Activated CD4-positive, alpha-beta T cell treated with anti-CD3 and anti-CD28 coated beads, Interleukin-2, amount 50 U/mL, for 48 hours (primary cell): ENCODE data around the gene TBC1D10A.
"Not testable (repeated sequence)": the region's sequence is repeated elsewhere in the genome, so short reads cannot be mapped to it uniquely, and the experiment has no call there.

Experiments
- DNase-seq, 2 experiments: peaks; one replicate each; pipeline ENCODE4 v3.0.0-alpha.2; 2020

TBC1D10A gene

DNA sequence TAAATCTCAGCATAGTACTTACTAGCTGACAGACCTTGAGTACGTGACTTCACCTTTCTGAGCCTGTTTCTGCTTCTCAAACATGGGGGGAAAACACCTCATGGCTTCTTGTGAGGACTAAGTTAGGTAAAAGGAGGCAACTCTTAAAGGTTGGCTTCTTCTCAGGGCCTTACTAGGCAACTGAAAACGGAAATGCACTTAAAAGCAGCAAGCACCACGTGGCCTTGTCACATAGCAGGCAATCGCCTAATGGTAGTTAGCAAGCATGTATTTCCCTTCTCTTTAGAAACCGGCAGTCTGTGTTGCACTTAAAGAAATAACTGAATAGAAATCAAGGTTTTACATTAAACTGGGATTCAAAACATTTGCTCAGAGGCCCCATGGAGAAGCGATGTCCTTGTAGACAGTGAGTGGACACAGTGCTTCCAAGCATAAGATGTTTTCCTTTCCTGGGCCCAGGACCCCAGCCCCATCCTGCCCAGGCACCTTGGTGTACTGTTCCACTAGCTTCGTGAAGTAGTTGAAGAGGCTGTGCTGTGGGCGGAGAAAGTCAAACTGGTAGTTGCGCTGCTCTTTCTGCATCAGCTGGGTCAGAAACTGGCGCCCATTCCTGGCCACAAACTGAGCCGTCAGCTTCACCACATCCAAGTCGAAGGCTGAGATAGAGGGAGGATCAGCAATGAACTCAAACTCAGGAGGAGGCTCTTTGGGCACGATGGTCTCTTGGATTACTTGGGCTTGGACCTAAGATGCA, 17.9 kb upstream of the TBC1D10A start:
- DNase-seq = peak; percentile 64 to 79

DNA sequence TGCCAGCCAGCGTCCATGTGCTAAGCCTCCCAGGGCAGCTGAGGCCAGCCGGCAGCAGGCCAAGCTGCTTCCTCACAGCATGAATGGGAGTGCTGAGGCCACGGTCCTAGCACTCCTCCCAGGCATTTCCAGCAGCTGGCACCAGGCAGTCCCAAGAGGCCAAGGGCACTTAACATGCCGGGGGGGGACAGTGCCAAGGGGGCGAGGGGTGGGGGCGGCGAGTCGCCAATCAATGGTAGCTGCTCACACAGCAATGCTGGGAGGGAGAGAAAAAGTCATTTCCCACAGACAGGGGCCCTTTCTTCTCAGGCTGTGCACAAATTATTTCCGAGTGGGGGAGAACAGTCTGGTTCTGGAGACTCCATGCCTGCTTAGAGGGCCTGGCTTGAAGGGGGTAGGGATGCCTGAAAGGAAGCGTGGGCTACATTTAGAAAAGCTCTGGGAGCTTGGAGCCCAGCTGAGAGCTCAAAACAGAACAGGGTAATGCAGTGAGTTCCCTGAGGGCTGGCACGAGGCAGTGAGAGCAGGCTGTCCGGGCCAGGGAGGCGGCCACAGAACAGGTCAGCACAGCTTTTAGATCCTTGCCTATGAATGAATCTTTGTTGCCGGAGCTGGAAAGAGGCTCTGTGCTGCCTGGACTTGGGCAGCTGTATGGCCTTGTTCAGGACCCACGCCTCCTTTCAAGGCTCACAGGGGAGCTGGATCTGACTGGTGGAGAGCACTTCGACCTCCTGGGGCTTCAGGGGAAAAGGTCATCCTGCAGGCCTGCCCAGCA, 14.4 kb upstream of the TBC1D10A start:
- no peak for DNase-seq

DNA sequence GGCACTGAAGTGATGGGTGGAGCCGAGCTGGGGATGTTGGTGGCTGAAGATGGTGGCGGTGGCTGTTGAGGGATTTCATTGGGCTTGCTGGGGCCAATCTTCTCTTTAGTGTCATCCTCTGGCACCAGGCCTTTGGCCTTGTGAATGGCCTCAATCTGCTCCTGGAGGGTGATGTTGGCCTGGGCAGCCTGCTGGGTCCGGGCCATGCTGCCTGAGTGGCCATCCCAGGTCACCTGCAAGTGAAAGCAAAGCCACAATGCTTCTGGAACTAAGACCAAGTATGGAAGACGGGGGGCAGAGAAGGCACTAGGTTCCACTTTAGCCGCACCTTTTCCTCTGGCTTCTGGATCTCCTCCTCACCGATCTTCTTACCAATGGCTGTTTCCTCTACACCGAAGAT, 12.1 kb upstream of the TBC1D10A start:
- no peak for DNase-seq

DNA sequence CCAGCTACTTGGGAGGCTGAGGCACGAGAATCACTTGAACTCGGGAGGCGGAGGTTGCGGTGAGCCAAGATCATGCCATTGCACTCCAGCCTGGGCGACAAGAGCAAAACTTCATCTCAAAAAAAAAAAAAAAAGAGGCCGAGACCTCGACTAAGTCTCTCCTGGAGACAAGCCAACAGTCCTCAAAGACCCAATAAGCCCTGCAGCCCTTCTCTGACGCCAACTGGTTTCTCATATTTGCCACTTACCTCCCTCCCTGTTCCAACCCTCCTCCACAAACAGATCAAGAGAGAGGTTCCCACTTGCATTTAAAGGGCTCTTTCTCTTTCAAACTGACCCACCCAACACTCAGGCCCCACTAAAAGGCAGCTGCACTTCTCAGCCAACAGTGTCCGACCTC, 11.6 kb upstream of the TBC1D10A start:
- not testable (repeated sequence) for DNase-seq

- no peak for DNase-seq
Observed at GRCh38 chr22:30337461-30337778, 10.7 kb upstream of the TBC1D10A start.

GRCh38 chr22:30336752-30337460, 10.2 kb upstream of the TBC1D10A start:
- no peak for DNase-seq

- no peak for DNase-seq
Observed at GRCh38 chr22:30335236-30335635, 8.5 kb upstream of the TBC1D10A start.

GRCh38 chr22:30334646-30335045, 7.9 kb upstream of the TBC1D10A start:
- no peak for DNase-seq

- DNase-seq = peak in 1 of 2 experiments; percentile 51
Observed at GRCh38 chr22:30333707-30334087, 7.0 kb upstream of the TBC1D10A start.

DNA sequence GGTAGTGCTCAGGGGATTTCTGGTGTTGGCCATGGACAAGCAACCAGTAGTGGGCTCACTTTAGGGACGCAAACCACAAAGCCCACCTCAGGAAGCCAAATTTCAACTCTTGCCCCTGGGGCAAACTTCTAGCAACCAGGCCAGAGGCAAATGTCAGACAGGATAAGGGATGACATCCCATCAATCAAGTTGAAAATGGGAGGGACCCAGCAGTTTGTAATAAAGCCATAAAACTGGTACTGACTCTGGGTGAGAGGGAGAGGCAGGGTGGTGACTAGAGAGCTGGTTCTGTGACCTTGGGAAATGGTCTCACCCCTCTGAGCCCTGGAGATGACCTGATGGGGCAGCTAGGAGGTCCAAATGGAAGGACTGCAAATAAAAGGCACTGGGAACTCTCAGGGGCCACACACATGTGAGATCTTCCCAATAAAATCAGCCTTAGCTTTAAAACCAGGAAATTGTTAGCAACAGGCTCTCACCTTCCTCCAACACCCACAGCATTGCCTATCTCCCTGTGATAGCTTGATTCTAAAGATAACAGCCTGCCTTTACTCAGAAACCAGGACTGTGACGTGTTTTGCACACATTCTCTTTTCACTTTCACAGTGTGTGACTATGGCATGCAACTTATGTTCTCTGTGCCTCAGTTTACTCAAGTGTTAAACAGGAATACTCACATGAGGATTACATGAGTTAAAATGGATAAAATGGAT, 6.4 kb upstream of the TBC1D10A start:
- no peak for DNase-seq

- DNase-seq = no peak
Observed at GRCh38 chr22:30332551-30332950, 5.8 kb upstream of the TBC1D10A start.

- DNase-seq = no peak
Observed at GRCh38 chr22:30328466-30329049, 1.8 kb upstream of the TBC1D10A start.

- DNase-seq = no peak
Observed at GRCh38 chr22:30327864-30328345, 1.2 kb upstream of the TBC1D10A start.

- DNase-seq = no peak
Observed at GRCh38 chr22:30326255-30326705, 461 bp downstream of the TBC1D10A start.

- no peak for DNase-seq
Observed at GRCh38 chr22:30325724-30326254, 952 bp downstream of the TBC1D10A start.

GRCh38 chr22:30325065-30325720, 1.5 kb downstream of the TBC1D10A start:
- DNase-seq = no peak

DNA sequence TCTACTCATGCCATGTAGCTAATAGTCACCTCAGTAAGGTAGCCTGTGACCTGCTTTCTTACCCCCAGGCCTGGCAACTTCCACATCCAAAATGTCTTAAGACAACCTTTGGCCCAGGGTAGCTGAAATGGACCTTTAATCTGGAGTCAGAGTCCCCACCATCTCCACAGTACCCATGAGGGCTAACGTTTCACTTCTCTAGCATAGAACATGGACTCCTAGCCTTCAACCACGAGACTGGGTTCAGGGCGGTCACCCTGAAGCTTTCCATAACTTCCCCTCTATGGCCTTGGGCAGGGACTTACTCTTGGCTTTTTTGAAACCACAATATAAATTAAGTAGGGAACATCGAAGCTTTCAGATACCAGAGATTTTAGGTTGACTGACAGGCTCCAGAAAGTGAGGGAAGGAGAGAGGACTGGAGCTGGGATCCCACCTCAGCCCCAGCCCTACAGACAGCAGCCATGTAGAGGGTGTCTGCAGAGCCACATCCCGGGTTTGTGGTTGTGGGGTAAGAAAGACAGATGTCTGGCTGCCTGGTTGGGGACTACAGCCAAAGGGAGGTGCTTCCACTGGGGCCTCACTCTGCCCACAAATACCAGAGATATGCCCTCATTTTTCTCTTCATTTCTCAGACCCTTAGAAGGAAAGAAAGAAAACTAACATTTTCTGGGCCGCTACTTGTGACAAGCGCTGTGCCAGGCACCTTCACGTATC, 2.6 kb downstream of the TBC1D10A start:
- peak in 1 of 2 experiments; percentile 51 for DNase-seq

GRCh38 chr22:30323246-30323645, 3.5 kb downstream of the TBC1D10A start:
- no peak for DNase-seq

GRCh38 chr22:30321461-30321860, 5.3 kb downstream of the TBC1D10A start:
- DNase-seq = no peak

GRCh38 chr22:30320021-30320556, 6.7 kb downstream of the TBC1D10A start:
- no peak for DNase-seq
